ENCODE results near the gene MRFAP1L1.
A peak's percentile ranks its signal among the peaks of the same experiment; 100 is the strongest.
"Not testable (repeated sequence)": the region's sequence is repeated elsewhere in the genome, so short reads cannot be mapped to it uniquely, and the experiment has no call there.

MRFAP1L1 gene

GRCh38 chr4:6688879-6689505 lies 20.7 kb downstream of the MRFAP1L1 start:
- no peak for DNase-seq (ENCODE audit: low read depth, low spot score)

DNA sequence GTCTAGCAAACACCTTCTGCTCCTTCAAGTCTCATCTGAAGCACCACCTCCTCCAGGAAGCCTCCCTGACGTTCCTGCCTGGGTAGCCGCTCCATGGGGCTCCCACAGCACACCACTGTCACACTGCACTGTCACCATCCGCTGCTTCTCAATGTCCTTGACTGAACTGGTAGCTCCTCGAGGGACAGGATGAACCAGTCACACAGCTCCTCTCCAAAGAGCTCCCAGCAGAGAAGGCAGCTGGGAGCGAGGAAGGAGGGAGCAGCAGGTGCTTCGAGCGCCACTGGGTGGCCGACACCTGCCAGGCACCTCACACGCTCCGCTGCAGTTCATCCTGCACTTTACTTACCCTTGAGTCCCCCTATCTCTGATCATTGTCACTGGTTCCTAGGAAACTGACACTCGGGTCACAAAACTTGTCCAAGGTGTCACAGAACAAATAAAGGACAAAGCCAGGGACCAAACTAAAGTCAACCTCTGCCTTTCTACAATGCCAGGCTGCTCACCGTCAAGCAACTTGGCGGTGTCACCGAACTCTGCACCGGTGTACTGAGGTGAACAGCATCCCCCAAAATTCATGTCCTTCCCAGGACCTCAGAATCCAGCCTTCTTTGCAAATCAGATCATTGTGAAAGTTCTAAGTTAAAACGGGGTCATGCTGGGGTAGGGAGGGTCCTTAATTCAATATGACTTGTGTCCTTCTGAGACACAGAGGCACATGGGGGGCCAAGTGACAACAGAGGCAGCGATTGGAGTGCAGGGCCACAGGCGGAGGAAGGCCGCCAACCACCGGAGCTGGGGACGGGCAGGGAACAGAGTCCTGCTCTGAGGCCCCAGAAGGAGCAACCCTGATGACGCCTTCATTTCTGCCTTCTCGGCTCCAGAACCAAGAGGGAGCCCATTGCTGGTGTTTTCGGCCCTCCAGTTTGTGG lies 21.5 kb downstream of the MRFAP1L1 start:
- no peak for DNase-seq (ENCODE audit: low read depth, low spot score)

- DNase-seq (ENCODE audit: low read depth, low spot score) = no peak
Observed at GRCh38 chr4:6686104-6686787, 23.4 kb downstream of the MRFAP1L1 start.

- no peak for DNase-seq (ENCODE audit: low read depth, low spot score)
Observed at GRCh38 chr4:6684656-6685055, 25.0 kb downstream of the MRFAP1L1 start.

- no peak for DNase-seq (ENCODE audit: low read depth, low spot score)
Observed at GRCh38 chr4:6682862-6683590, 26.6 kb downstream of the MRFAP1L1 start.

- DNase-seq (ENCODE audit: low read depth, low spot score) = no peak
Observed at GRCh38 chr4:6681191-6681590, 28.5 kb downstream of the MRFAP1L1 start.

DNA sequence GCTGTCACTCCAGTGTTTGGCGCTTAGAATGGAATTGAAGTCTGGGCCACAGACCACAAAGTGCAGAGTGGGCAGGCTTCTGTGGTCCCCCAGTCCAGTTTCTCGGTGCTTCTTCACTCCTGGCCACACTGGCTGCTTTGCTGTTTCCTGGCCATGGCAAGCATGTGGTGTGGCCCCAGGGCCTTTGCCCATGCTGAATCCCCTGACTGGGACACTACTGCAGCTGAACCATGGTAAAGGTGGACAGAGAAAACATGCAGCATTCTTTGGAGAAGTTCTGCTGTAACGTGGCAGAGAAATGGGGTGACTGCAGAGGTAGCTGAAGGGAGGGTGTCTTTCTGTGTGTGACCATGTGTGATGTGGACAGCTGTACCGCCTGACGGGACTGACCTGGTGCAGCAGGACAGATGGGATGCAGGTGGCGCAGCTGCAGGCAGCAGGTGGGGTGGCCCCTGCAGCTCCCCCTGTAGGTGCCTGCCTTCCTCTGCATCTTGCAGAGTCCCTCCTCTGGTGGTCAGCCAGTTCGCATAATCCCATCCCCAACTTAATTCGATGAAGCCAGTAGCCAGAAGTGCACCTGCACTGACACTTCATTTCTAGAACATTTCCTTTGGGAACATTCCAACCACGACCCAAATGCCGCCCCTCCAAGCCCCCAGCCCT lies 29.2 kb downstream of the MRFAP1L1 start:
- no peak for DNase-seq (ENCODE audit: low read depth, low spot score)

GRCh38 chr4:6676722-6677558 lies 32.7 kb downstream of the MRFAP1L1 start:
- DNase-seq (ENCODE audit: low read depth, low spot score) = no peak

- DNase-seq (ENCODE audit: low read depth, low spot score) = no peak
Observed at GRCh38 chr4:6674500-6675149, 35.0 kb downstream of the MRFAP1L1 start.

- DNase-seq (ENCODE audit: low read depth, low spot score) = peak; percentile 83
Observed at GRCh38 chr4:6673660-6674499, 35.8 kb downstream of the MRFAP1L1 start.

DNA sequence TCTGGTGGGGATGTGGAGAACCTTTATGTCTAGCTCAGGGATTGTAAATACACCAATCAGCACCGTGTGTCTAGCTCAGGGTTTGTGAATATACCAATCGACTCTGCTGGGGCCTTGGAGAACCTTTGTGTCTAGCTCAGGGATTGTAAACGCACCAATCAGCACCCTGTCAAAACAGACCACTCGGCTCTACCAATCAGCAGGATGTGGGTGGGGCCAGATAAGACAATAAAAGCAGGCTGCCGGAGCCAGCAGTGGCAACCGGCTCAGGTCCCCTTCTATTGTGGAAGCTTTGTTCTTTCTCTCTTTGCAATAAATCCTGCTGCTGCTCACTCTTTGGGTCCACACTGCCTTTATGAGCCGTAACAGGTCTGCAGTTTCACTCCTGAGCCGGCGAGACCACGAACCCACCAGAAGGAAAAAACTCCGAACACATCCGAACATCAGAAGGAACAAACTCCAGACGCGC lies 36.4 kb downstream of the MRFAP1L1 start:
- DNase-seq (ENCODE audit: low read depth, low spot score) = not testable (repeated sequence)

DNA sequence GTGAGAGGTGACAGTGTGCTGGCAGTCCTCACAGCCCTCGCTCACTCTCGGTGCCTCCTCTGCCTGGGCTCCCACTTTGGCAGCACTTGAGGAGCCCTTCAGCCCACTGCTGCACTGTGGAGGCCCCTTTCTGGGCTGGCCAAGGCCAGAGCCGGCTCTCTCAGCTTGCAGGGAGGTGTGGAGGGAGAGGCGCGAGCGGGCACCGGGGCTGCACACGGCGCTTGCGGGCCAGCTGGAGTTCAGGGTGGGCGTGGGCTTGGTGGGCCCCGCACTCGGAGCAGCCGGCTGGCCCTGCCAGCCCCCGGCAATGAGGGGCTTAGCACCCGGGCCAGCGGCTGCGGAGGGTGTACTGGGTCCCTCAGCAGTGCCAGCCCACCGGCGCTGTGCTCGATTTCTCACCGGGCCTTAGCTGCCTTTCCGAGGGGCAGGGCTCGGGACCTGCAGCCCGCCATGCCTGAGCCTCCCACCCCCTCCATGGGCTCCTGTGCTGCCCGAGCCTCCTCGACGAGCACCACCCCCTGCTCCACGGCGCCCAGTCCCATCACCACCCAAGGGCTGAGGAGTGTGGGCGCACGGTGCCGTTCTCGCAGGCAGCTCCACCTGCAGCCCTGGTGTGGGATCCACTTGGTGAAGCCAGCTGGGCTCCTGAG lies 37.0 kb downstream of the MRFAP1L1 start:
- not testable (repeated sequence) for DNase-seq (ENCODE audit: low read depth, low spot score)

DNA sequence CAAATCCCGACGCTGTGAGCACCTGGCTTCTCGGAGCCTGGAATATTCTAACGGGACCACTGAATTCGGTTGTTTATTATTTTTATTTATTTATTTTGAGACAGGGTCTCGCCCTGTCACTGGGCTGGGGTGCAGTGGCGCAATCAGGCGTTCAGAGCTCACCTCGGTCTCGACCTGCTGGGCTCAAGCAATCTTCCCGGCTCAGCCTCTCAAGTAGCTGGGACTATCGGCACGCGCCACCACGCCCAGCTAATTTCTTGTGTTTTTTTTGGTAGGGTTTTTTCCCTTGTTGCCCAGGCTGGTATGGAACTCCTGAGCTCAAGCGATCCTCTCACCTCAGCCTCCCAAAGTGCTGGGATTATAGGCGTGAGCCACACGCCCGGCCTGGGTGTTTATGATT lies 37.5 kb downstream of the MRFAP1L1 start:
- no peak for DNase-seq (ENCODE audit: low read depth, low spot score)

DNA sequence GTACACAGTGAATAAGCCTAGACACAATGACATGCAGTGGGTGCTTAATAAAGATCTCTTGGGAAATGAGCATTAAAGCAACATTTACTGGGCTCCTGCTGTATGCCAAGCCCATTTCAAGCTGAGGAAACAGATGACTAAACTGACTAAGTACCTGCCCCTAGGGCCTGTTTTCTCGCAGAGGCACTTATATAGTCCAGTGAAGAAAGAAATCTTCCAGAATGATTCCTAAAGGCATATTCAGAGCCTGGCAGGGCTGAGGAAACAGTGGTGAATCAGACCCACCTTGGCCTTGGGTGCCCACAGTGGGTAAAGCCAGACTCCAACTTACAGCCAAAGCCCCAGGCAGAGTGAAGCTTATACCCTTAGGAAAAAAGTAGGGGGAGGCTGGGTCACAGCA lies 38.0 kb downstream of the MRFAP1L1 start:
- DNase-seq (ENCODE audit: low read depth, low spot score) = no peak

GRCh38 chr4:6668391-6668790 lies 41.3 kb downstream of the MRFAP1L1 start:
- no peak for DNase-seq (ENCODE audit: low read depth, low spot score)

GRCh38 chr4:6665320-6665654 lies 44.4 kb downstream of the MRFAP1L1 start:
- no peak for DNase-seq (ENCODE audit: low read depth, low spot score)

GRCh38 chr4:6663596-6664393 lies 45.9 kb downstream of the MRFAP1L1 start:
- no peak for DNase-seq (ENCODE audit: low read depth, low spot score)

All from iPS DF 19.7 (cell line).